ENCODE results near the gene ARMC7. TPM values are rescaled to one million over a fixed set of nuclear protein-coding genes. Genes with fewer than 3 reads are reported as not detected.

The ARMC7 gene
- total and polyA plus RNA-seq, 2 of the 13 experiments (the other 11 are each of a cell fraction or from before 2014, with no cell fraction given) = 3.9 to 4.2 TPM

DNA sequence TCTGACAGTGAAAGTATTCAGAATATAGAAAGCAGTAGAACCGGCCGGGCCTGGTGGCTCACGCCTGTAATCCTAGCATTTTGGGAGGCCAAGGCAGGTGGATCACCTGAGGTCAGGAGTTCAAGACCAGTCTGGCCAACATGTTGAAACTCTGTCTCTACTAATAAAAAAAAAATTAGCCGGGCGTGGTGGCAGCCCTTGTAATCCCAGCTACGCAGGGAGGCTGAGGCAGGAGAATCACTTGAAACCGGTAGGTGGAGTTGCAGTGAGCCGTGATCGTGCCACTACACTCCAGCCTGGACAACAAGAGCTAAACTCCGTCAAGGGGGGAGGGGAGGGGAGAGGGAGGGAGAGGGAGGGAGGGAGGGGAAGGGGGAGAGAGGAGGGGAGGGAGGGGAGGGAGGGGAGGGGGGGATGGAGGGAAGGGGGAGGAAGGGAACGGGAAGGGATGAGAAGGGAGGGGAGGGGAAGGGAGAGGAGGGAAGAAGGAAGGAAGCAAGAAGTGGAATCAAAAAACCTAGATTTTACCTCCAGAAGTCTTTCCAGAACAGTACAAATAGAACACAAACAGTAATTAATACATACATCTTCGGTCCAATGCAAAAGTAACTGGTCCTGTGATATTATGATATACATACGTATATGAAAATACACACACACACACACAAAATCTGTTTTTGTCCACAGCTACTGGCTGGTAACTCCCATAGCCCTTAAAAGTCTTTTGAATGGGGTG, 32.6 kb downstream of the ARMC7 start:
- in situ Hi-C loops (cut with HindIII; ENCODE audit: extremely low pct_ligation_motif_present, low pct_unique_long_range_greater_than_20kb) (no loop called here), intact Hi-C loops (cut with micrococcal nuclease; ENCODE audit: unreplicated experiment) (no loop called here)
- no peak overlapping the region for H3K9ac ChIP-seq (ENCODE audit: insufficient read depth, low read depth, low read length)
- DNase-seq (ENCODE audit: low spot score) (no peak), ATAC-seq (no peak), FAIRE-seq (peak; percentile 4)
- no peak overlapping the region for H3K4me3 ChIP-seq (replicated peaks in 1 of 3; ENCODE audit: insufficient read depth in 1 of 3, low read depth in 2 of 3, low read length in 3 of 3)
- no peak overlapping the region for H3K27ac ChIP-seq (ENCODE audit: extremely low read length, insufficient read depth, low read length)
- no peaks in the 10 kb centered on the region for H4K20me1 ChIP-seq (ENCODE audit: insufficient read depth, low read length)
- no peak for TF ChIP-seq THAP7 (CRISPR knock-in tag; IDR thresholded peaks at IDR 0.05)
- no peak for TF ChIP-seq ERF (CRISPR knock-in tag; IDR thresholded peaks at IDR 0.05)
- no peak for TF ChIP-seq POGZ (CRISPR knock-in tag; IDR thresholded peaks at IDR 0.05)
- TF ChIP-seq SCMH1 (CRISPR knock-in tag; IDR thresholded peaks at IDR 0.05; ENCODE audit: borderline replicate concordance) = no peak
- TF ChIP-seq SATB2 (CRISPR knock-in tag; IDR thresholded peaks at IDR 0.05) = no peak
- TF ChIP-seq, protein P1, sequence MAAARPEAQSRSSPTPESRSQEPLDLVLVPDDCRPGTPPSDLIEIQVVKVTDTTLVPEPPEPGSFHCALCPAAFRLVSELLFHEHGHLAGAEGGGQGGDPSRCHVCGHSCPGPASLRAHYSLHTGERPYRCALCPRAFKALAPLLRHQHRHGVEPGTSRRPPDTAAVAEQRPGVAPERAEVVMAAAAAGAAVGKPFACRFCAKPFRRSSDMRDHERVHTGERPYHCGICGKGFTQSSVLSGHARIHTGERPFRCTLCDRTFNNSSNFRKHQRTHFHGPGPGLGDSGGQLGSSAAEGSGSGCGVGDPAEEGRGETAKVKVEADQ (CRISPR knock-in tag; IDR thresholded peaks at IDR 0.05; ENCODE audit: borderline replicate concordance) = no peak
- 0 out of 2 replicates have a peak, but pooled peaks have one; percentile 69 for TF ChIP-seq PCBP1 (IDR thresholded peaks at IDR 0.05; ENCODE audit: borderline replicate concordance, low read depth, low read length)
- TF ChIP-seq ISL2 (CRISPR knock-in tag; IDR thresholded peaks at IDR 0.05) = no peak
- peak; percentile 95 for TF ChIP-seq PCBP2 (optimal IDR thresholded peaks at IDR 0.05; ENCODE audit: low read depth, low read length, poor library complexity, severe bottlenecking)
- peak; percentile 96 for TF ChIP-seq HNRNPK (IDR thresholded peaks at IDR 0.05; ENCODE audit: low read depth, low read length, poor library complexity, severe bottlenecking)
- no peak for TF ChIP-seq ZNF367 (CRISPR knock-in tag; IDR thresholded peaks at IDR 0.05; ENCODE audit: borderline replicate concordance)
- no peak for TF ChIP-seq SRSF9 (IDR thresholded peaks at IDR 0.05; ENCODE audit: borderline replicate concordance, insufficient read depth, low read depth, low read length, poor library complexity, severe bottlenecking)
- no peak for TF ChIP-seq KLF12 (CRISPR knock-in tag; IDR thresholded peaks at IDR 0.05; ENCODE audit: borderline replicate concordance)
- no peak for TF ChIP-seq RXRB (CRISPR knock-in tag; IDR thresholded peaks at IDR 0.05; ENCODE audit: borderline replicate concordance)
- BruUV-seq (replicated peaks) = no TSS peak
- POLR2A ChIA-PET = interaction anchor here (1.3 kb wide), 1 partner anchor 11 kb away, joined by 4 read pairs; the partner anchor contains the start of gene NT5C
- H3K79me2 ChIP-seq (ENCODE audit: insufficient read depth, low read length) = no peaks in the 10 kb centered on the region
- no peak overlapping the region for H3K4me2 ChIP-seq (ENCODE audit: low read depth, low read length)
- 96% methylated on average over 13 of the region's 13 CpGs for WGBS (ENCODE audit: low lambda C conversion rate)
- H3K4me1 ChIP-seq (ENCODE audit: insufficient read depth, low read length) = no peaks in the 10 kb centered on the region
- no peaks in the 10 kb centered on the region for H3K9me3 ChIP-seq (ENCODE audit: low read length)
- H2AFZ ChIP-seq (ENCODE audit: low read length) = no peak overlapping the region
- no peaks in the 10 kb centered on the region for H3K27me3 ChIP-seq (ENCODE audit: control insufficient read depth in 1 of 2, insufficient read depth in 2 of 2, low read length in 2 of 2)
- peaks cover 33 to 81% of the 10 kb centered on the region in 2 experiments for H3K36me3 ChIP-seq (replicated peaks in 1 of 2; ENCODE audit: control insufficient read depth in 1 of 2, insufficient read depth in 2 of 2, low read length in 2 of 2)
- CTCF ChIA-PET (ENCODE audit: low intra/inter-chr PET ratio, low total read pairs) = no interaction called here
